Measurements from ENCODE around the gene FGD5. TPM values are rescaled to one million over a fixed set of nuclear protein-coding genes. Genes with fewer than 3 reads are reported as not detected.

Gene FGD5
- total RNA-seq, 1 donor from 2014 or later, result 112 TPM

DNA sequence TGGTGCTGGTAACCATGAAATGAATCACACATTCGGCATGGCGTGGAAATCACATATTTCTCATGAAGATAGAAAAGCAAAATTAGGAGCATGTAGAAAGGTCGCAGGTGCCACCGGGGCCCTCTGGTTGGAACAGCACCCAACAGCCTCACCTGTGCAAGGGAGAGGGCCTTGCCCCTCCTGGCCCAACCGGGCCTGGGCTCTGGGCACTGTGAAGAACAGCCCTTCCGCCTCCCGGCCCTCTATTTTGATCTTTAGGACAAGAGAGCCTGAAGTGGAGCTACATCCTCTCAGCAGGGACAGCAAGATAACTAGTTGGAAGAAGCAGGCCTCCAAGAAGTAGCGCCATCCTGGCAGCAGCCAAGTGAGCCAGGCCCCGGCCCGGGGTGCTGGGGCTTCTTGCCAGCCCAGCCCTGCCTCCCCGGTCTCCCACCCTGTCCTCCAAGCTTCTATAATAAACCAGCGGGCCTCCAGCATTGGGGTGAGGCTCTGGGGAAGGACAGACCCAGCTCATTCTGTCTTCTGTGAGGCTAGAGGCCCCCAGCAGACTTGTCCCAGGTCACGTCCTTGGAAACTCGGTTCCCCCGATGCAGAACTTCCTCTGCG lies 46.1 kb upstream of the FGD5 start:
- DNase-seq (ENCODE audit: low spot score in 2 of 2), result no peak
- intact Hi-C loops (cut with DNase I), result no loop called here
- Histone ChIP-seq H3K27ac (no peak overlapping the region), H3K4me1 (no peaks in the 10 kb centered on the region), H3K27me3 (no peaks in the 10 kb centered on the region), H3K9me3 (no peaks in the 10 kb centered on the region), H3K4me3 (no peak overlapping the region), H3K36me3 (no peaks in the 10 kb centered on the region)
- TF ChIP-seq, protein P1, sequence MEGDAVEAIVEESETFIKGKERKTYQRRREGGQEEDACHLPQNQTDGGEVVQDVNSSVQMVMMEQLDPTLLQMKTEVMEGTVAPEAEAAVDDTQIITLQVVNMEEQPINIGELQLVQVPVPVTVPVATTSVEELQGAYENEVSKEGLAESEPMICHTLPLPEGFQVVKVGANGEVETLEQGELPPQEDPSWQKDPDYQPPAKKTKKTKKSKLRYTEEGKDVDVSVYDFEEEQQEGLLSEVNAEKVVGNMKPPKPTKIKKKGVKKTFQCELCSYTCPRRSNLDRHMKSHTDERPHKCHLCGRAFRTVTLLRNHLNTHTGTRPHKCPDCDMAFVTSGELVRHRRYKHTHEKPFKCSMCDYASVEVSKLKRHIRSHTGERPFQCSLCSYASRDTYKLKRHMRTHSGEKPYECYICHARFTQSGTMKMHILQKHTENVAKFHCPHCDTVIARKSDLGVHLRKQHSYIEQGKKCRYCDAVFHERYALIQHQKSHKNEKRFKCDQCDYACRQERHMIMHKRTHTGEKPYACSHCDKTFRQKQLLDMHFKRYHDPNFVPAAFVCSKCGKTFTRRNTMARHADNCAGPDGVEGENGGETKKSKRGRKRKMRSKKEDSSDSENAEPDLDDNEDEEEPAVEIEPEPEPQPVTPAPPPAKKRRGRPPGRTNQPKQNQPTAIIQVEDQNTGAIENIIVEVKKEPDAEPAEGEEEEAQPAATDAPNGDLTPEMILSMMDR (IDR thresholded peaks at IDR 0.05), result no peak

DNA sequence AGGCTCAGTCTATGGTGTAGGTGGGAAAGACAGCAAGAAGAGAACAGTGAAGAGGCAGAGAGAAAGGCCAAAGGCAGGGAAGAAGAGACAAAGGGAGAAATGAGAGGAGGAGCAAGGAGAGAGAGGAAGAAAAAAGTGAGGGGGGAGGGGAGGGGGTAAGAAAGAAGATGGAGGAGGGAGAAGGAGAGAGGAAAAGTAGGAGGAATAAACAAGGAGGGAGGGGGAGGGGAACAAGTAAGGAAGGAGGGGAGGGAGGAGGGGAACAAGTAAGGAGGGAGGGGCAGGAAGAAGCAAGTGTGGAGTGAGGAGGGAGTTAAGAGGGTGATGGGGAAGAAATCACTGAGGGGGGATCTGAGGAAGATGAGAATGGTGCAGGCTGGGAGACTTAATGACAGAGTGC lies 45.5 kb upstream of the FGD5 start:
- TF ChIP-seq, protein P1 (IDR thresholded peaks at IDR 0.05), result no peak

DNA sequence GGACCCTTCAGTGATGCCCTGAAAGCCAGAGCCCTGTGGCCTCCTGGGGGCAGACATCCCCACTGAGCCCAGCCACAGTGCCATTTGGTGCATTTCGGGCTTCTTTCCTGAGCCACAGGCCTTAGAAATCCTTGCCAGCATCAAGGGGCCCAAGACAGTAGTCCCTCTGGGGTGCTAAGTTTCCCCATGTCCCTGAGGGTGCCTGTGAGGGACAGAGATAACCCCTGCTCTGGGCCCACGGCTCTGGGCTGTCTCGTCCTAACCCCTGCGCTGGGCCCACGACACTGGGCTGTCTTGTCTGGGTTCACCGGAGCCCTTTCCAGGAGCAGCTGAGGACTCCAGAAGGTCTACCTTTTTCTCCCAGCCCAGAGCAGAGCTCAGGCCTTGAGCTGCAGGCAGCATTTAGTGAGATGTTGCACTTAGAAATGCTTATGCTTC lies 45.1 kb upstream of the FGD5 start:
- TF ChIP-seq, protein P1 (IDR thresholded peaks at IDR 0.05), result no peak
- no peaks in the 10 kb centered on the region for H3K27me3 ChIP-seq
- no peak for DNase-seq (ENCODE audit: low spot score in 2 of 2)
- intact Hi-C loops (cut with DNase I), result no loop called here
- H3K4me3 ChIP-seq, result no peak overlapping the region
- H3K36me3 ChIP-seq, result no peaks in the 10 kb centered on the region
- no peaks in the 10 kb centered on the region for H3K4me1 ChIP-seq
- H3K27ac ChIP-seq, result no peak overlapping the region
- peaks cover 0 to 6% of the 10 kb centered on the region in 2 donors for H3K9me3 ChIP-seq

More for the DNA sequence above, 45.5 kb upstream of the FGD5 start:
- H3K27ac ChIP-seq, result no peak overlapping the region
- no peak overlapping the region for H3K4me3 ChIP-seq
- peaks cover 0 to 1% of the 10 kb centered on the region in 2 donors for H3K9me3 ChIP-seq
- intact Hi-C loops (cut with DNase I), result no loop called here
- DNase-seq (ENCODE audit: low spot score in 2 of 2), result no peak
- H3K27me3 ChIP-seq, result no peaks in the 10 kb centered on the region
- H3K36me3 ChIP-seq, result no peaks in the 10 kb centered on the region
- no peaks in the 10 kb centered on the region for H3K4me1 ChIP-seq

DNA sequence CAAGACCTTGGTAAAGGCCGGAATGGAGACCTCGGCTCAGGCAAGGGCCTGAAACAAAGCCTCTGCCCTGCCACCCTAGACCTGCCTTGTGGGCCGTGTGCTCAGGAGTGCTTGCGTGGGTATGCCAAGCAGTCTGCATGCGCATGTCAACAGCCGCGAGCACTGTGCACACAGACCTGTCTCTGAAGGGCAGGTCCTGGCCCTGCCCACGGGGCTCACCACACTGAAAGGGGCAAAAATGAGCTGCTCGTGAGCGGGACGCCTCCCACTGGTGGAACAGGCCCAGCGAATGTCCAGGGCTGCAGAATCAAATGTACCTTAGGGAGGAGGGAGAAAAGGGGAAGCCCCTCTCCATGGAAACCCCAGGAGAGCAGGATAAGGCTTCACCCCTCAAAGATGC lies 44.3 kb upstream of the FGD5 start:
- Histone ChIP-seq H3K27ac (no peak overlapping the region), H3K36me3 (no peaks in the 10 kb centered on the region), H3K4me3 (no peak overlapping the region), H3K4me1 (no peaks in the 10 kb centered on the region), H3K9me3 (peaks cover 0 to 10% of the 10 kb centered on the region in 2 donors), H3K27me3 (no peaks in the 10 kb centered on the region)
- TF ChIP-seq, protein P1 (IDR thresholded peaks at IDR 0.05), result no peak
- intact Hi-C loops (cut with DNase I), result no loop called here
- DNase-seq (ENCODE audit: low spot score in 2 of 2), result peak in 1 of 2 donors; percentile 44

DNA sequence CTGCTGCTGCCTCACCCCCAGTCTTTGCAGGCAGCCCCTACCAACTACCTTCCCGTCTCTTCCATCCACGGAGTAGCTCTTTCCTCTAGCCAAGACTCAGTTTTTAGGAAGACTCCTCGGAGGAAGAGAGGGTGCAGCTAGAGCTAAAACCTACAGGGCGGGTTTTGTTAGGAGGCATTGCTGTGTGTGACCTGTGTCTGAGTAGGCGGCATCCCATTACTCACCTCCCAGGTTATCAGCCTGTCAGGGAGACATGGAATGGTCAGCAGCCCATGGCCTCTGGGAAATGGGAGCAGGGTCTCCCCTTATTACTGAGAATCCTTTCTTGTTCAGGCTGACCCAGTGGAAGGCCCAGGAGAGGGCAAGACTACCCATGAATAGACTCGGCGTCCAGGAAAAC lies 43.8 kb upstream of the FGD5 start:
- Histone ChIP-seq H3K27me3 (no peaks in the 10 kb centered on the region), H3K4me1 (no peaks in the 10 kb centered on the region), H3K9me3 (peaks cover 0 to 10% of the 10 kb centered on the region in 2 donors), H3K27ac (no peak overlapping the region), H3K36me3 (no peaks in the 10 kb centered on the region), H3K4me3 (no peak overlapping the region)
- intact Hi-C loops (cut with DNase I), result no loop called here
- DNase-seq (ENCODE audit: low spot score in 2 of 2), result peak in 1 of 2 donors; percentile 35
- TF ChIP-seq, protein P1 (IDR thresholded peaks at IDR 0.05), result no peak

DNA sequence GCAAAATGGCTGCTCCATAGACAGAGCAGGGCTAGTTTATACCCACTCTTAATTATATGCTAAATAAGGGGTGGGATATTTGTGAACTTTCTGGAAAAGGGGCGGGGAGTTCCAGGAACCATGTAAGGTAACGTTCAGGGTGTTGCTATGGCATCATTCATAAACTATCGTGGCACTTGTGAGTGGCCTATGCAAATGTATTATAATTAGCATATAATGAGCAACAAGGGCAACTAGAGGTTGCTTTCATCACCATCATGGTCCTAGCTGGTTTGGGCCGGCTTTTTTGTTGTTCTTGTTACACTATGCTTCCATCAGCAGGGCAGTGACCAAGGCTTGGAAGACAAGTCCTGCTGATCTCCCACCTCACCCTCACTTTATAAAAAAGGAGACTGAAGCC lies 43.2 kb upstream of the FGD5 start:
- Histone ChIP-seq H3K4me1 (no peaks in the 10 kb centered on the region), H3K9me3 (peaks cover 0 to 10% of the 10 kb centered on the region in 2 donors), H3K4me3 (no peak overlapping the region), H3K27ac (no peak overlapping the region), H3K36me3 (no peaks in the 10 kb centered on the region), H3K27me3 (no peaks in the 10 kb centered on the region)
- no peak for DNase-seq (ENCODE audit: low spot score in 2 of 2)
- intact Hi-C loops (cut with DNase I), result no loop called here
- TF ChIP-seq, protein P1 (IDR thresholded peaks at IDR 0.05), result no peak

Measured in ascending aorta (tissue), 2 donors.